GM23338 (cell line): ENCODE measurements around the gene ZNF354C. TPM values are rescaled to one million over a fixed set of nuclear protein-coding genes. Genes with fewer than 3 reads are reported as not detected.

Experiments used
- ATAC-seq: fragments of 200-7000 bp; cut with Tn5 transposase; 3 replicates; pipeline ENCODE4 v1.9.1; 2020
- DNase-seq: peaks from one replicate; pipeline ENCODE4 v3.0.0-alpha.2; 2015; ENCODE audit warnings: low spot score
- H2AFZ ChIP-seq: fragments of 200-600 bp; sonication (generic); 2 replicates; pipeline ENCODE4 v1.8.0; 2016; ENCODE audit warnings: antibody characterized with exemption, mild to moderate bottlenecking, moderate library complexity
- H3F3A ChIP-seq: fragments of 200-600 bp; sonication (generic); replicated peaks from 2 replicates; pipeline ENCODE4 v1.8.0; 2017; ENCODE audit warnings: antibody characterized with exemption, mixed run types, low read depth
- H3K27ac ChIP-seq: fragments of 200-600 bp; sonication (generic); 2 replicates; pipeline ENCODE4 v1.6.1; 2016; ENCODE audit warnings: low read depth
- H3K27me3 ChIP-seq: fragments of 200-600 bp; sonication (generic); 2 replicates; pipeline ENCODE4 v1.8.0; 2016; ENCODE audit warnings: mild to moderate bottlenecking, mixed run types, moderate library complexity; ENCODE audit not compliant: insufficient read depth
- H3K36me3 ChIP-seq: fragments of 200-600 bp; sonication (generic); 2 replicates; pipeline ENCODE4 v1.8.0; 2016; ENCODE audit warnings: mild to moderate bottlenecking; ENCODE audit not compliant: insufficient read depth
- H3K4me1 ChIP-seq: fragments of 200-600 bp; sonication (generic); 2 replicates; pipeline ENCODE4 v1.8.0; 2016; ENCODE audit warnings: mild to moderate bottlenecking, moderate library complexity; ENCODE audit not compliant: insufficient read depth
- H3K4me2 ChIP-seq: fragments of 200-600 bp; sonication (generic); 2 replicates; pipeline ENCODE4 v1.7.1; 2017; ENCODE audit warnings: mixed run types
- H3K4me3 ChIP-seq: fragments of 200-600 bp; sonication (generic); 2 replicates; pipeline ENCODE4 v1.6.1; 2016; ENCODE audit warnings: mixed run types
- H3K79me2 ChIP-seq: fragments of 200-600 bp; sonication (generic); replicated peaks from 2 replicates; pipeline ENCODE4 v1.8.0; 2017; ENCODE audit warnings: mild to moderate bottlenecking; ENCODE audit not compliant: insufficient read depth
- H3K9me2 ChIP-seq: fragments of 200-600 bp; sonication (generic); 2 replicates; pipeline ENCODE4 v1.8.0; 2017; ENCODE audit not compliant: insufficient read depth
- H4K20me1 ChIP-seq: fragments of 200-600 bp; sonication (generic); replicated peaks from 2 replicates; pipeline ENCODE4 v1.8.0; 2017; ENCODE audit warnings: mild to moderate bottlenecking; ENCODE audit not compliant: insufficient read depth
- H3K27ac Mint-ChIP-seq: 2 replicates; pipeline ENCODE4 v1.8.0; 2020; ENCODE audit warnings: inconsistent platforms, mild to moderate bottlenecking, moderate library complexity, mixed read lengths
- H3K27me3 Mint-ChIP-seq: 3 replicates; pipeline ENCODE4 v1.8.0; 2022; ENCODE audit warnings: low read depth, mild to moderate bottlenecking, moderate library complexity, mixed read lengths, inconsistent platforms; ENCODE audit not compliant: insufficient read depth, poor library complexity
- H3K36me3 Mint-ChIP-seq: 3 replicates; pipeline ENCODE4 v1.8.0; 2021; ENCODE audit warnings: low read depth, mild to moderate bottlenecking, inconsistent platforms, moderate library complexity, mixed read lengths
- H3K4me1 Mint-ChIP-seq: 3 replicates; pipeline ENCODE4 v1.8.0; 2020; ENCODE audit warnings: mild to moderate bottlenecking, inconsistent platforms, mixed read lengths
- H3K4me3 Mint-ChIP-seq: 3 replicates; pipeline ENCODE4 v1.8.0; 2021; ENCODE audit warnings: moderate library complexity, mild to moderate bottlenecking, inconsistent platforms, mixed read lengths
- H3K9me3 Mint-ChIP-seq: 3 replicates; pipeline ENCODE4 v1.8.0; 2020; ENCODE audit warnings: moderate library complexity, mild to moderate bottlenecking, inconsistent platforms, mixed read lengths
- CTCF ChIP-seq, 2 experiments: fragments of 200-600 bp in 1 of 2; sonication (generic) in 1 of 2; conservative IDR thresholded peaks; 2 replicates each; pipeline versions ENCODE4 v1.5.1 to v1.6.1; 2016 to 2017; ENCODE audit warnings: antibody characterized with exemption in 2 of 2, low read depth in 2 of 2, mild to moderate bottlenecking in 2 of 2, moderate library complexity in 1 of 2
- ETS1 ChIP-seq: IDR thresholded peaks from 2 replicates; pipeline ENCODE4 v1.6.1; 2016; ENCODE audit warnings: antibody characterized with exemption
- EZH2 ChIP-seq: fragments of 200-600 bp; sonication (generic); IDR thresholded peaks from one replicate; pipeline ENCODE4 v1.8.0; 2017; ENCODE audit warnings: antibody characterized with exemption, mild to moderate bottlenecking, low read depth; ENCODE audit not compliant: unreplicated experiment
- EZH2phosphoT487 ChIP-seq: fragments of 200-600 bp; sonication (generic); IDR thresholded peaks from one replicate; pipeline ENCODE4 v1.8.1; 2018; ENCODE audit warnings: antibody characterized with exemption; ENCODE audit not compliant: unreplicated experiment
- NANOG ChIP-seq: IDR thresholded peaks from 2 replicates; pipeline ENCODE4 v1.6.1; 2016; ENCODE audit warnings: antibody characterized with exemption, borderline replicate concordance
- POLR2AphosphoS5 ChIP-seq: IDR thresholded peaks from 2 replicates; pipeline ENCODE4 v1.6.1; 2016; ENCODE audit warnings: antibody characterized with exemption, low read depth
- REST ChIP-seq: IDR thresholded peaks from one replicate; pipeline ENCODE4 v1.6.1; 2018; ENCODE audit warnings: antibody characterized with exemption; ENCODE audit not compliant: unreplicated experiment
- STAT1 ChIP-seq: IDR thresholded peaks from one replicate; pipeline ENCODE4 v1.6.1; 2016; ENCODE audit warnings: antibody characterized with exemption; ENCODE audit not compliant: unreplicated experiment
- ZNF114 ChIP-seq: fragments of 250-450 bp; sonication (Bioruptor Pico); IDR thresholded peaks from 2 replicates; pipeline ENCODE4 v1.5.0; 2020; ENCODE audit warnings: mild to moderate bottlenecking, moderate library complexity
- ZNF331 ChIP-seq: fragments of 250-450 bp; sonication (Bioruptor Pico); IDR thresholded peaks from 2 replicates; pipeline ENCODE4 v1.5.0; 2020; ENCODE audit warnings: low read depth, mild to moderate bottlenecking, moderate library complexity
- ZNF462 ChIP-seq: fragments of 250-450 bp; sonication (Bioruptor Pico); IDR thresholded peaks from 2 replicates; pipeline ENCODE4 v1.5.0; 2020; ENCODE audit warnings: mild to moderate bottlenecking, moderate library complexity
- polyA plus RNA-seq: library from polyadenylated mRNA; unstranded; fragments of >200 nt; fragmentation: Nextera tagmentation; extraction: Ambion mirVana; gene quantifications from 2 replicates; pipeline ENCODE4 v1.2.1, GENCODE V29; 2016
- total RNA-seq: library from RNA; depleted of rRNA; stranded (reverse); fragments of >200 nt; shearing (Covaris generic); gene quantifications from 2 replicates; pipeline ENCODE4 v1.2.3, GENCODE V29; 2014

Gene ZNF354C
- total and polyA plus RNA-seq, 2 experiments from 2014 or later, result 1.6 to 11.3 TPM

GRCh38 chr5:179051784-179052183, 8.4 kb upstream of the ZNF354C start (continued):
- TF ChIP-seq CTCF (conservative IDR thresholded peaks at IDR 0.05; ENCODE audit: low read depth in 2 of 2) (no peak), ZNF331 (CRISPR knock-in tag) (no peak), REST (no peak), STAT1 (no peak), EZH2 (no peak), NANOG (no peak)

- no peak for ATAC-seq
- Mint-ChIP-seq H3K36me3 (peaks cover 22% of the 10 kb centered on the region), H3K4me1 (no peaks in the 10 kb centered on the region; the same call in 2 of the 3 replicates), H3K27ac (no peak overlapping the region), H3K4me3 (no peak overlapping the region), H3K27me3 (peaks cover 2% of the 10 kb centered on the region), H3K9me3 (peaks cover 80% of the 10 kb centered on the region)
- no peak overlapping the region for H2AFZ ChIP-seq
- H3K36me3 ChIP-seq, result no peaks in the 10 kb centered on the region
- H3F3A ChIP-seq, result no peaks in the 10 kb centered on the region
- no peaks in the 10 kb centered on the region; the same call in 1 of the 2 replicates for H3K9me2 ChIP-seq
- no peaks in the 10 kb centered on the region for H3K4me1 ChIP-seq
- 0 out of 2 replicates have a peak, but pooled peaks cover 3% of the 10 kb centered on the region for H3K27me3 ChIP-seq
- no peak overlapping the region for H3K4me3 ChIP-seq
- H4K20me1 ChIP-seq, result no peaks in the 10 kb centered on the region
- no peaks in the 10 kb centered on the region for H3K79me2 ChIP-seq
- no peak for DNase-seq
- H3K27ac ChIP-seq, result no peak overlapping the region
- no peak overlapping the region for H3K4me2 ChIP-seq
- TF ChIP-seq POLR2AphosphoS5 (no peak), ZNF114 (no peak), EZH2 (no peak), ZNF462 (CRISPR knock-in tag) (no peak), ETS1 (no peak), NANOG (no peak), STAT1 (no peak), EZH2phosphoT487 (no peak)
Observed at GRCh38 chr5:179054036-179054785, 6.0 kb upstream of the ZNF354C start.
